GM21737 (cell line): Measurements from ENCODE around the gene FMN1.

Experiments used
- ATAC-seq: cut with Tn5 transposase; IDR thresholded peaks from one replicate; pipeline ENCODE4 v1.9.1; 2021; ENCODE audit warnings: mild to moderate bottlenecking, moderate library complexity; ENCODE audit not compliant: unreplicated experiment

Gene FMN1

GRCh38 chr15:33021806-33022389 lies 172.6 kb downstream of the FMN1 start:
- no peak for ATAC-seq

GRCh38 chr15:33019354-33019981 lies 175.0 kb downstream of the FMN1 start:
- no peak for ATAC-seq

DNA sequence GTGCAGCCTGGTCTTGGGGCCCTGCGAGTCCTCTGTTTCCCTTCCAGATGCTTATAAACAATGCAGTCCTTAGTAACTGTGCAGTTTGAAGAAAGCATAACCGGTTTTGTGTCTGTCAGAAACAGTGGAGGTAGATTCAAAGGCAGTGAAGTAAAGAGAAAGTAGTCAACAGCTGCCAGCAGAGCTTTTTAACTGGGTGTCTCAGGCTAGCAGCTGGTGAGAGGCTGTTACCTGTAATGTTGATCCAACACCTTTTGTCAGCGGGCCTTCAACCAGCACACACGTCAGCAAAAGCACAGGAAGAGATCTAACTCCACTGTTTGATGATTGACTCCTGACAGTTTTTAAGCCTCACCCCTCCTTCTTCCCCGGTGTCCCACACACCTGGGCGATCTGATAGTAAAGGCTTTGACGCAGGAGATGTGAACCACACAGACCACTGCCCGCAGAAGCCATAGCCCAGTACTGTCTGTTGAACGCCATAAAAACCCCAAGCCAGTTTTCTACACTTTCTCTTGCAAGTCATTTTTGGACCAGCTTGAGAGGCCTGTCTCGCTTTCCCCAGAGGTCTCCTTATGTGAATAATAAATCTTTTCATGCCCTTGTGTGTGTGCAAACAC lies 178.0 kb downstream of the FMN1 start:
- ATAC-seq = no peak

DNA sequence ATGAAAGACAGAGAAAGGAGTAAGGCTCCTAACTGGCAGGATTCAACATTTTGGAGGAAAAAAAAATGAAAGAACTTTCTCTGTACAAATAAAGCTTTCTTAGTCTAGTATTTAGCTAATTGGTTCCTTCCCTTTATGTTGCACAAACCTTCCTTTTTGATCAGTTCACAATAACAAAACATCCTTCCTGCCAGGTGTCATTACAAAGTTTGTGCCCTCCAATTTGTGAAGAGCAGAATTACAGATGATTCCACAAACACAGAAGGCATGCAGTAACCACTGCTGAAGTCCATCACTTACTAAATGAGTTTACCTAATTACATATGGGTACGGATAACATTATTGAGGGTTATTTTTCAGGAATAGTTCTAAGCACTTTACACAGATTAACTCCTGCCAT lies 179.9 kb downstream of the FMN1 start:
- no peak for ATAC-seq

GRCh38 chr15:33013827-33014445 lies 180.6 kb downstream of the FMN1 start:
- ATAC-seq = no peak

DNA sequence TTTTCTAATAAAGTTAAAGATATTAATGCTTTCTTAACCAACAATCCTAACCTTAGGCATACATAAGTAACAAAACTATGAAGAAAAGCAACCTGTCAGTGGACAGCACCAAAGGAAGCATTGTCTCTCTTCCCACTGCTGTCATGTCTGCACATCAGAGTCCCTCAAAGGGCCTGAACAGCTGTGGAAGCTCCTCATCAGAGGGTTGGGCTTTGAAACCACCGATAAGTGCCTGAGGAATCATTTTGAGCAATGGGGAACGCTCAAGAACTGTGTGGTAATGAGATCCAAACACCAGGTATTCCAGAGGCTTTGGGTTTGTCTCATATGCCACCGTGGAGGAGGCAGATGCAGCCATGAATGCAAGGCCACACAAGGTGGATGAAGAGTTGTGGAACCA lies 182.5 kb downstream of the FMN1 start:
- ATAC-seq = no peak

DNA sequence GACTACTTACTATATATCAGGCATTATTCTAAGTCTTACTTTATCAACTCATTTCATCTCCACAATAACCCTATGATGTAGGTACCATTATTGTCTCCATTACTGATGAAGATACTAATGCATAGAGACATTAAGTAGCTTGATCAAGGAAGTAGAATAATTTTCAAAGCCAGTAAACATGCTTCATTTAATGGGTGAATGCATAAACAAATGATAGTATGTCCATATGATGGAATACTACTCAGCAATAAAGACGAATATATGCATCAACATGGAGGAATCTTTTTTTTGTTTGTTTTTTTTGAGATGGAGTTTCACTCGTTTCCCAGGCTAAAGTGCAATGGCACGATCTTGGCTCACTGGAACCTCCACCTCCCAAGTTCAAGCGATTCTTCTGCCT lies 184.9 kb downstream of the FMN1 start:
- no peak for ATAC-seq

DNA sequence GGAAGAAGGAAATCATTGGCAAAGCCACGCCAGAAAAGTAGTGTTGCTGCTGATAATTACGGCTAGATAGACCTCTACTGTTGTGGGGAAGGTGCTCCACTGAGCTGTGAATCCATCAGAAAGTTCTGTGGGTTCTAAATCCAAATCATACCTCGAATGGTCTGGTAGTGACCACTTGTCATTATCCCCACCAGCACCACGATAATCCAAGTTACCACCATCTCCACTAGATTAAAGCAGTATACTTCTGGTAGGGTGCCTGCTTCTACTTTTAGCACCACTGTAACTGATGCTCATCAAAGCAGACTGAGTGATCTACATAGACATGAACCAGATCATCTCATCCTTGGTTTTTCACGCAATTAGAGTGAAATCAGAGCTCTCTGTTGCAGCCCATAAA lies 185.5 kb downstream of the FMN1 start:
- no peak for ATAC-seq

GRCh38 chr15:33008284-33008995 lies 186.1 kb downstream of the FMN1 start:
- ATAC-seq = no peak

GRCh38 chr15:33007303-33007855 lies 187.1 kb downstream of the FMN1 start:
- no peak for ATAC-seq

DNA sequence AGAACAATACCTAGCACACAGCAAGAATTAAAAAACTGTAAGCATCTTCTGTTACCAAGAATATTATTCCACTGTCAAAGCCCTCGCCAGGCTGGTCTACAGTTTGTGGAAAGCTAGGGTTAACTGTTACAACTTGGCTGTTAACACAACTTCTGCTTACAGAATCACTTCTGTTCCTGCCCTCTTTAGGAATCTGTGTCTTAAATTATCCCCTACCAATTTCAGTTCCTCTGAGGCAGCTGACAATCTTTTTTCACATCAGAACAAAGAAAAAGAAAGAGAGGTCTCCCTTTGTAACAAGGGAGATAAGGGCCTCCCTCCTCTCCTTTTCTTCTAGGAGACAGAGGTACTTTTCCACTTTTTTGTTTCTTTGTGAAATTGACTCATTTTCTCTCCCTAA lies 188.9 kb downstream of the FMN1 start:
- ATAC-seq = no peak

GRCh38 chr15:33001926-33002325 lies 192.6 kb downstream of the FMN1 start:
- ATAC-seq = no peak

- no peak for ATAC-seq
These were observed 195.4 kb downstream of the FMN1 start for GRCh38 chr15:32998979-32999672.

GRCh38 chr15:32998182-32998581 lies 196.3 kb downstream of the FMN1 start:
- ATAC-seq = no peak

DNA sequence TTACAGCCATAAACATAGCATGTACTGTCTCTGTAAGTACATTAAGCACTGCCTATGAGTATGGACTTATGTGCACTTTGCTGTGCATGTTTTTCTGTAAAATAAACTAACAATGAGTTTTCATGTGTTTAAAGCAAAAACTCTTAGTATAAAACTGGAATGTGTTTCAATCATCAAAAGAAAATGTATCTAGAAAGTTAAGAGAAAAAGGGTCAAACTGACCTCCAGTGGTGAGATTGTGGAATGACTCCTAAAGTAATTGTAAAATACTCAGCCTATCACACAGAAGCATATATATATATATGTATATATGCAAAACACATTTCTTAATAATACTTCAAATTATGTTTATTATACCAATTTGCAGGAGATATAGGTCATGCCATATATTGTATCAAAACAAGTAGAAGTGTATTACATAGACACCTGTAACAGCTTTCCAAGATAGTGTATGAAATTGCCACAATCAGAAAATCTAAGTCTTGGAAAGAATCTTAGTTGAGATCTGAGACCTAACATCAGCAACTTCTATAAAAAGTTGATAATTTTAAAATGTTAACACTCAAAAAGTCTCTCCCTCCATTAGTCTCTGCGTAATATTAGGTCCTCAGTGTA lies 199.6 kb downstream of the FMN1 start:
- no peak for ATAC-seq

DNA sequence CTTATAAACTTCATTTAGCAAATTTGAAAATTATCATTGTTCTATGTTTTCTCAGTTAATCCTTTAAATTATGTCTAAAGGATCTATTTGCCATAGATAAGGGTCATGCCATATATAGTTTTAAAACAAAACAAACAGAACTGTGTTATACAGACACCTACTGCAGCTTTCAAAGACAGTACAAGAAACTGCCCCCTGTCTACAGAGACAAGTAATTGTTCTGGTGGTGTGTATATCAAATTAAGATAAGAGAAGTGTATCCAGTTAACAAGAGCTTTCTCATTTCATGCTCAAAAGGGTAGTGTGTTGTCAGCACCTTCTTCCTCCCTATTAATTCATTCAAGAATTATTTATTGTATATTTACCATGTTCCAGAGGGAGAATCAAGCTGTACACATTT lies 201.2 kb downstream of the FMN1 start:
- ATAC-seq = no peak

- ATAC-seq = no peak
These were observed 202.8 kb downstream of the FMN1 start for GRCh38 chr15:32991619-32992111.

- ATAC-seq = no peak
These were observed 204.4 kb downstream of the FMN1 start for GRCh38 chr15:32990071-32990470.

DNA sequence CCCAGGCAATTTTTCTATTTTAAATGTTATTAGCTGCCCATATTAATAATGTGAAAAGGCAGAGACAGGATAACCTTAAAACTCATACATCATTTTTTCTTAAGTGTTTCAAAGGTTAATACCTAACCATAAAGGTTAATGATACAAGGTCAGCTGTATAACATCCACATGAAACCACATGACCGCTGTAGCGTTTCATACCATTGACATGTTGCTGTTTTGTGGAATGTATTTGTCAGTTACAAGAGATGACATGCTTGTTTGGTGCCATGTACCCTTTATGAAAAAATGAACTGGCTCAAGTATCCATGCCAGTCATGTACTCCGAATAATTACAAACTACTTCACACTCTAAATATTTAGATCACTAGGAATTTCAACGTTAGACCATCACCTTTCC lies 207.4 kb downstream of the FMN1 start:
- ATAC-seq = no peak

DNA sequence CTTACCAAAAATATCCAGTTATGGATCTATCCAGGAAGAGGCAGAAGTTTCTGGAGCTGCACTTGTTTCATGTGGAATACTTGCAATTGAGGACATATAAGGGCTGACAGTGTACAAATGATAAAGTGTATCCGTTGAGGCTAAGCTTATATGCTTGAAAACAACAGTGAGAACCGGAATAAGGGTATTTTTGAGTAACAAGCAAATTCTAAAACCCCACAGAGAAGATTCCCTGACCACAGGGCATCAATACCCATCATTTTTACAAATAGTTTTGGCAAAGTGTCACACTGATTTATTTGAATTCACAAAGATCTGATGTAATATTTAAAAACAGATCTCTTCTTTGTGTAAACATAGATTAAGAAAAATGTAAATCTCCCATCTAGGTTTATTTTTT lies 208.4 kb downstream of the FMN1 start:
- ATAC-seq = no peak
